Astrocyte of the cerebellum (primary cell): ENCODE data around the gene GPR18.
A peak's percentile ranks its signal among the peaks of the same experiment; 100 is the strongest.

Source experiments
- DNase-seq: peaks from one replicate; pipeline ENCODE4 v3.0.0-alpha.2; 2011; ENCODE audit warnings: low read depth
- H3K4me3 ChIP-seq: 2 replicates; pipeline ENCODE4 v1.5.1; 2011; ENCODE audit warnings: mild to moderate bottlenecking, low read depth, low read length, moderate library complexity
- CTCF ChIP-seq: IDR thresholded peaks from 2 replicates; pipeline ENCODE4 v1.5.1; 2012; ENCODE audit warnings: low read length, low read depth, moderate library complexity, mild to moderate bottlenecking; ENCODE audit errors: missing control alignments
- in situ Hi-C: cut with HindIII; loops from 2 replicates; pipeline ENCODE4 v1.10.0; 2017; ENCODE audit warnings: low sequenced_read_pairs

Gene GPR18

GRCh38 chr13:99266827-99267226, 8.6 kb upstream of the GPR18 start:
- no peak overlapping the region for H3K4me3 ChIP-seq
- no peak for DNase-seq
- in situ Hi-C loops: loop anchor here (5.0 to 10.0 kb wide), 2 partner anchors 90 to 168 kb away; no protein-coding TSS in a partner anchor
- no peak for TF ChIP-seq CTCF

GRCh38 chr13:99265821-99266426, 7.7 kb upstream of the GPR18 start:
- TF ChIP-seq CTCF: peak; percentile 64
- in situ Hi-C loops: loop anchor here (5.0 to 10.0 kb wide), 2 partner anchors 89 to 169 kb away; no protein-coding TSS in a partner anchor
- no peak overlapping the region for H3K4me3 ChIP-seq
- peak; percentile 49 for DNase-seq

GRCh38 chr13:99265162-99265800, 7.1 kb upstream of the GPR18 start:
- no peak overlapping the region for H3K4me3 ChIP-seq
- no peak for DNase-seq
- TF ChIP-seq CTCF: no peak
- in situ Hi-C loops: loop anchor here (5.0 to 10.0 kb wide), 2 partner anchors 88 to 170 kb away; no protein-coding TSS in a partner anchor

- no peak overlapping the region for H3K4me3 ChIP-seq
- no peak for DNase-seq
- no peak for TF ChIP-seq CTCF
- in situ Hi-C loops: loop anchor here (10.0 kb wide), 1 partner anchor 171 kb away; no protein-coding TSS in a partner anchor
Measured at GRCh38 chr13:99264051-99264450, 5.9 kb upstream of the GPR18 start.

GRCh38 chr13:99263126-99263785, 5.1 kb upstream of the GPR18 start:
- H3K4me3 ChIP-seq: no peak overlapping the region
- DNase-seq: no peak
- in situ Hi-C loops: loop anchor here (10.0 kb wide), 1 partner anchor 172 kb away; no protein-coding TSS in a partner anchor
- no peak for TF ChIP-seq CTCF

GRCh38 chr13:99261059-99261458, 2.9 kb upstream of the GPR18 start:
- no peak for TF ChIP-seq CTCF
- no peak overlapping the region for H3K4me3 ChIP-seq
- in situ Hi-C loops: loop anchor here (10.0 kb wide), 1 partner anchor 174 kb away; no protein-coding TSS in a partner anchor
- DNase-seq: no peak
